Measurements from ENCODE around the gene GLG1.
"Not testable (repeated sequence)": the region's sequence is repeated elsewhere in the genome, so short reads cannot be mapped to it uniquely, and the experiment has no call there.

Gene GLG1

GRCh38 chr16:74443624-74444346 lies 163.1 kb downstream of the GLG1 start:
- not testable (repeated sequence) for DNase-seq (ENCODE audit: low read depth)

GRCh38 chr16:74439685-74440084 lies 167.2 kb downstream of the GLG1 start:
- no peak for DNase-seq (ENCODE audit: low read depth)

GRCh38 chr16:74438492-74438979 lies 168.4 kb downstream of the GLG1 start:
- no peak for DNase-seq (ENCODE audit: low read depth)

GRCh38 chr16:74431516-74431915 lies 175.4 kb downstream of the GLG1 start:
- no peak for DNase-seq (ENCODE audit: low read depth)

GRCh38 chr16:74430036-74430712 lies 176.7 kb downstream of the GLG1 start:
- peak; percentile 19 for DNase-seq (ENCODE audit: low read depth)

GRCh38 chr16:74428493-74428892 lies 178.4 kb downstream of the GLG1 start:
- not testable (repeated sequence) for DNase-seq (ENCODE audit: low read depth)

- DNase-seq (ENCODE audit: low read depth), result not testable (repeated sequence)
Measured at GRCh38 chr16:74425751-74426150, 181.2 kb downstream of the GLG1 start.

- not testable (repeated sequence) for DNase-seq (ENCODE audit: low read depth)
Measured at GRCh38 chr16:74423721-74424120, 183.2 kb downstream of the GLG1 start.

- DNase-seq (ENCODE audit: low read depth), result not testable (repeated sequence)
Measured at GRCh38 chr16:74422086-74422485, 184.8 kb downstream of the GLG1 start.

- DNase-seq (ENCODE audit: low read depth), result not testable (repeated sequence)
Measured at GRCh38 chr16:74421482-74421785, 185.5 kb downstream of the GLG1 start.

- not testable (repeated sequence) for DNase-seq (ENCODE audit: low read depth)
Measured at GRCh38 chr16:74420612-74421481, 186.1 kb downstream of the GLG1 start, which contains the start of gene CLEC18B. TSS of gene CLEC18B (minus strand) at chr16:74421478. CDS start at chr16:74421270, 208 bp downstream.

GRCh38 chr16:74419811-74420210 lies 187.1 kb downstream of the GLG1 start:
- not testable (repeated sequence) for DNase-seq (ENCODE audit: low read depth)

GRCh38 chr16:74417897-74418296 lies 189.0 kb downstream of the GLG1 start:
- not testable (repeated sequence) for DNase-seq (ENCODE audit: low read depth)

GRCh38 chr16:74413920-74414319 lies 193.0 kb downstream of the GLG1 start:
- DNase-seq (ENCODE audit: low read depth), result not testable (repeated sequence)

- not testable (repeated sequence) for DNase-seq (ENCODE audit: low read depth)
Measured at GRCh38 chr16:74413485-74413884, 193.4 kb downstream of the GLG1 start.

GRCh38 chr16:74412775-74413390 lies 194.0 kb downstream of the GLG1 start:
- DNase-seq (ENCODE audit: low read depth), result not testable (repeated sequence)

GRCh38 chr16:74412138-74412774 lies 194.7 kb downstream of the GLG1 start:
- DNase-seq (ENCODE audit: low read depth), result not testable (repeated sequence)

- DNase-seq (ENCODE audit: low read depth), result not testable (repeated sequence)
Measured at GRCh38 chr16:74410981-74411380, 195.9 kb downstream of the GLG1 start.

- not testable (repeated sequence) for DNase-seq (ENCODE audit: low read depth)
Measured at GRCh38 chr16:74410057-74410957, 196.6 kb downstream of the GLG1 start.
